CD4-positive, CD25-positive, alpha-beta regulatory T cell (primary cell): ENCODE results near the gene TMEM132A. TPM values are rescaled to one million over a fixed set of nuclear protein-coding genes. Genes with fewer than 3 reads are reported as not detected.

Source experiments
- ATAC-seq, 2 donors: fragments of 150-1000 bp; cut with Tn5 transposase; one replicate each; pipeline ENCODE4 v1.10.0; 2021; ENCODE audit warnings: low read depth in 2 of 2, moderate number of reproducible peaks in 2 of 2, moderate library complexity in 1 of 2
- DNase-seq, 3 donors: peaks; one replicate each; pipeline versions ENCODE4 v3.0.0 to v3.0.0-alpha.2; 2012 to 2022; ENCODE audit warnings: mixed read lengths in 1 of 3
- H3K27ac ChIP-seq: one replicate; pipeline ENCODE4 v1.7.0; 2013; ENCODE audit warnings: mild to moderate bottlenecking, low read length; ENCODE audit not compliant: insufficient read depth, poor library complexity, severe bottlenecking
- H3K27me3 ChIP-seq: one replicate; pipeline ENCODE4 v1.7.0; 2013; ENCODE audit warnings: low read length; ENCODE audit not compliant: control insufficient read depth, insufficient read depth
- H3K36me3 ChIP-seq: one replicate; pipeline ENCODE4 v1.7.0; 2013; ENCODE audit warnings: mild to moderate bottlenecking, low read length, moderate library complexity; ENCODE audit not compliant: control insufficient read depth, insufficient read depth
- H3K4me1 ChIP-seq: 2 replicates; pipeline ENCODE4 v1.7.0; 2013; ENCODE audit warnings: mild to moderate bottlenecking, low read length; ENCODE audit not compliant: insufficient read depth, control insufficient read depth, poor library complexity, severe bottlenecking
- H3K4me3 ChIP-seq: one replicate; pipeline ENCODE4 v1.7.0; 2013; ENCODE audit warnings: low read depth, mild to moderate bottlenecking, low read length, moderate library complexity
- H3K9me3 ChIP-seq, 2 experiments: 1 replicate in 1 of 2; 2 replicates in 1 of 2; pipeline ENCODE4 v1.7.0; 2013; ENCODE audit warnings: low read length in 2 of 2, mild to moderate bottlenecking in 1 of 2, moderate library complexity in 1 of 2; ENCODE audit not compliant: control insufficient read depth in 2 of 2
- H3K27ac Mint-ChIP-seq, 3 donors: one replicate each; pipeline ENCODE4 v1.8.0; 2020 to 2022; ENCODE audit warnings: mild to moderate bottlenecking in 3 of 3, mixed read lengths in 3 of 3, moderate library complexity in 2 of 3
- H3K27me3 Mint-ChIP-seq: one replicate; pipeline ENCODE4 v1.8.0; 2022; ENCODE audit warnings: mild to moderate bottlenecking, mixed read lengths
- H3K36me3 Mint-ChIP-seq: one replicate; pipeline ENCODE4 v1.8.0; 2020; ENCODE audit warnings: mixed read lengths
- H3K4me1 Mint-ChIP-seq, 4 donors: one replicate each; pipeline ENCODE4 v1.8.0; 2020 to 2022; ENCODE audit warnings: mixed read lengths in 4 of 4, mild to moderate bottlenecking in 1 of 4
- H3K4me3 Mint-ChIP-seq, 4 donors: one replicate each; pipeline ENCODE4 v1.8.0; 2020 to 2022; ENCODE audit warnings: mild to moderate bottlenecking in 4 of 4, mixed read lengths in 4 of 4, moderate library complexity in 3 of 4
- H3K9me3 Mint-ChIP-seq, 7 donors: one replicate each; pipeline ENCODE4 v1.8.0; 2020 to 2022; ENCODE audit warnings: mixed read lengths in 7 of 7, mild to moderate bottlenecking in 3 of 7, moderate library complexity in 2 of 7
- polyA plus RNA-seq, 4 donors: library from polyadenylated mRNA; unstranded; fragments of 300-500 nt; fragmentation: Illumina TruSeq; gene quantifications; one replicate each; pipeline ENCODE4 v1.2.3, GENCODE V29; 2021
- total RNA-seq: library from RNA; stranded (reverse); gene quantifications from one replicate; pipeline ENCODE4 v1.2.3, GENCODE V29; 2022

The TMEM132A gene
- total and polyA plus RNA-seq, 5 donors from 2014 or later, result not detected

- peak; percentile 73 to 75 for ATAC-seq
Observed at GRCh38 chr11:60899046-60899936, 25.0 kb upstream of the TMEM132A start.

DNA sequence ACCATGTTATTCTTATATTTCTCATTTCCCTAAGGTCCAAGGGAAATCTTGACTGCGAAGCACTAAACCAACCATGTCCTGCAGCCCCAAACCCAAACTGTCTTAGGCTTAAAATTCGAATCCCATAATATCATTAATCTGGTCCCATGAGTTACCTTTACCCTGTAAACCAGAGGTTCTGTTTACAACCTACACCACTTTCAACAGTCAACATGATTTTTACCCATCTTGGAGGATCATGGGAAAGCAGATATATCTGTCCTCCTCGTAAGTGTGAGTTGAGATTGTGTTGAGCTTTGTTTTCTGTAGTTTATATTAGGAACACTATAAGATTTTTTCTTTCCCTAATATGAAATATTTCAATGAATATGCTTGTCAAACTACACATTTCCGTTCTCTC, 24.3 kb upstream of the TMEM132A start:
- Histone ChIP-seq H3K36me3 (peaks cover 85% of the 10 kb centered on the region), H3K27ac (no peak overlapping the region), H3K27me3 (no peaks in the 10 kb centered on the region), H3K4me1 (peaks cover 9% of the 10 kb centered on the region), H3K4me3 (no peak overlapping the region), H3K9me3 (no peaks in the 10 kb centered on the region)
- Mint-ChIP-seq H3K4me1 (peaks cover 10 to 23% (median 17%) of the 10 kb centered on the region in 4 donors), H3K27me3 (no peaks in the 10 kb centered on the region), H3K27ac (no peak overlapping the region), H3K9me3 (no peaks in the 10 kb centered on the region), H3K4me3 (peak overlapping the region in 2 of 4 donors; percentile 32 to 79), H3K36me3 (peaks cover 48% of the 10 kb centered on the region)
- ATAC-seq (no peak), DNase-seq (no peak)

More at GRCh38 chr11:60899046-60899936, 25.0 kb upstream of the TMEM132A start:
- Histone ChIP-seq H3K36me3 (peaks cover 91% of the 10 kb centered on the region), H3K4me1 (peaks cover 2% of the 10 kb centered on the region), H3K27ac (no peak overlapping the region), H3K4me3 (no peak overlapping the region), H3K9me3 (no peaks in the 10 kb centered on the region), H3K27me3 (no peaks in the 10 kb centered on the region)
- Mint-ChIP-seq H3K27me3 (no peaks in the 10 kb centered on the region), H3K36me3 (peaks cover 51% of the 10 kb centered on the region), H3K9me3 (no peaks in the 10 kb centered on the region), H3K4me3 (peak overlapping the region in 2 of 4 donors; percentile 33 to 79), H3K27ac (no peak overlapping the region), H3K4me1 (peaks cover 10 to 17% (median 13%) of the 10 kb centered on the region in 4 donors)
- DNase-seq, result peak in 2 of 3 donors; percentile 45 to 56

DNA sequence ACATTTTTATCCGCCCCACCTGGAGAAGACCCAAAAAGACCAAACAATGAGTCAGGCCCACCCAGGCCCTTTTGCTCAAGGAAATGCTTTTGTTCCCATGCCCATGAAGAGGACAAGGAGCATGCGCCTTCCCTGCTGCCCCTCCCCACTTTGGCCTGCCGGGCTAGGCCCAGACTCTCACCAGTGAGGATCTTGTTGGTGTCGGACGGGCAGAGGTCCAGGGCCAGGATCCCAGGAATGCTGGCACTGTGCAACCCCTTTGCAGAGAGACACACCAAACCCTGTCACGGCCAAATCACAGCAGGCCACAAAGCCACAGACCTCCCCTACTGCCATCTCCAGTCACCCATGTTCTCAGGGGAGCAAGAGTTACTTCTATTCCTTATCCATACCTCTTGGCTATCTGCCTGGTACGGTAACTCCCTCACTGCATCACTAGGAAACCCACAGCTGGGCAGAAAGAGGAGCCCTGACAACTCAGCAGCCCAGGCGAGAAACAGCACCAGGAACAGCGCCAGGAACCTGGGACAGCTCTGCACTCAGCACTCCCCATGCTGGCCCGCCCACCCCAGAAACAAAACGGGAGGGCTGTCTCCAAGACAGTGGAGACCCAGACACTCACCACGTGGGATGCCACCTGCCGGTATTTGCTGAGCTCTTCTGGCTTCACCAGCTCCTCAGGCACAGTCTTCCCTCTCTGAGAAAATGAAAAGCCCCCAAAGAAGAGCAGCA, 23.4 kb upstream of the TMEM132A start:
- Histone ChIP-seq H3K36me3 (peaks cover 76% of the 10 kb centered on the region), H3K27me3 (no peaks in the 10 kb centered on the region), H3K9me3 (no peaks in the 10 kb centered on the region), H3K4me1 (peaks cover 17% of the 10 kb centered on the region), H3K4me3 (no peak overlapping the region), H3K27ac (no peak overlapping the region)
- ATAC-seq (no peak), DNase-seq (no peak)
- Mint-ChIP-seq H3K4me3 (no peak overlapping the region), H3K27me3 (no peaks in the 10 kb centered on the region), H3K36me3 (peaks cover 40% of the 10 kb centered on the region), H3K4me1 (peaks cover 18 to 32% (median 24%) of the 10 kb centered on the region in 4 donors), H3K27ac (no peak overlapping the region), H3K9me3 (no peaks in the 10 kb centered on the region)

- peaks cover 29% of the 10 kb centered on the region for H3K36me3 Mint-ChIP-seq
- Histone ChIP-seq H3K36me3 (peaks cover 58% of the 10 kb centered on the region), H3K27me3 (no peaks in the 10 kb centered on the region), H3K9me3 (no peaks in the 10 kb centered on the region), H3K4me1 (peaks cover 32% of the 10 kb centered on the region), H3K27ac (no peak overlapping the region), H3K4me3 (no peak overlapping the region)
- peak overlapping the region in 2 of 3 donors; percentile 59 to 71 for H3K27ac Mint-ChIP-seq
- peak overlapping the region in 1 of 4 donors; percentile 22 for H3K4me3 Mint-ChIP-seq
- H3K4me1 Mint-ChIP-seq, result peaks cover 22 to 45% (median 32%) of the 10 kb centered on the region in 4 donors
- peaks cover 0 to 2% (median 0%) of the 10 kb centered on the region in 7 donors for H3K9me3 Mint-ChIP-seq
- H3K27me3 Mint-ChIP-seq, result no peaks in the 10 kb centered on the region
- no peak for ATAC-seq
- no peak for DNase-seq
Observed at GRCh38 chr11:60902625-60903024, 21.6 kb upstream of the TMEM132A start.

DNA sequence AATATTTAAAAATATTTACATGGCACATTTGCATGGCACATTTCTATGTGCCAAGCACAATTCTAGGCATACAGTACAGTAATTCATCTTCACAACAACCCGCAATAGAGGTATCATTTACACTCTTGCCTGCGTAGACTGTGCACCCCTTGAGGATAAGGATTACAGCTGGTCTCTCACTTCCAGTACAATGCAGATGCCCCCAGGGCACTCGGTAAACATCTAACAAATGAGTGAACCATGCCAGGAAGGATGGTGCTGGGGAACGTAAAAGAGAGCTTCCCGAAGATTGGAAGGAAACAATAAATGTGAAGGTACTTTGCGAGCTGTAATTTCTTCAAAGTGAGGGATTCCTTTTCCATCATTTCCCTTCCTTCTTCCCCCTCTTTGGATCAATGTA, 19.2 kb upstream of the TMEM132A start:
- H3K36me3 Mint-ChIP-seq, result peaks cover 17% of the 10 kb centered on the region
- peak overlapping the region; percentile 88 to 93 (median 91) for H3K4me3 Mint-ChIP-seq
- ATAC-seq (no peak), DNase-seq (no peak)
- Histone ChIP-seq H3K36me3 (peaks cover 39% of the 10 kb centered on the region), H3K4me1 (peaks cover 34% of the 10 kb centered on the region), H3K9me3 (no peaks in the 10 kb centered on the region), H3K27me3 (peaks cover 9% of the 10 kb centered on the region), H3K27ac (peak overlapping the region; percentile 91), H3K4me3 (peak overlapping the region; percentile 84)
- peaks cover 10% of the 10 kb centered on the region for H3K27me3 Mint-ChIP-seq
- H3K27ac Mint-ChIP-seq, result peak overlapping the region; percentile 90 to 97 (median 93)
- H3K4me1 Mint-ChIP-seq, result peaks cover 15 to 49% (median 32%) of the 10 kb centered on the region in 4 donors
- H3K9me3 Mint-ChIP-seq, result peaks cover 0 to 2% (median 0%) of the 10 kb centered on the region in 7 donors

- Histone ChIP-seq H3K27ac (peak overlapping the region; percentile 91), H3K4me3 (peak overlapping the region; percentile 84), H3K9me3 (no peaks in the 10 kb centered on the region), H3K36me3 (peaks cover 33% of the 10 kb centered on the region), H3K4me1 (peaks cover 34% of the 10 kb centered on the region), H3K27me3 (peaks cover 10% of the 10 kb centered on the region)
- ATAC-seq (peak in 1 of 2 donors; percentile 14), DNase-seq (peak in 1 of 3 donors; percentile 50)
- Mint-ChIP-seq H3K4me3 (peak overlapping the region; percentile 88 to 93 (median 91)), H3K4me1 (peaks cover 15 to 50% (median 32%) of the 10 kb centered on the region in 4 donors), H3K27ac (peak overlapping the region; percentile 90 to 97 (median 93)), H3K36me3 (peaks cover 14% of the 10 kb centered on the region), H3K9me3 (peaks cover 0 to 2% (median 0%) of the 10 kb centered on the region in 7 donors), H3K27me3 (peaks cover 10% of the 10 kb centered on the region)
Observed at GRCh38 chr11:60905551-60906113, 18.6 kb upstream of the TMEM132A start.
